GM21381 (cell line): ENCODE results near the gene KLHL36.

Experiments used
- ATAC-seq: cut with Tn5 transposase; IDR thresholded peaks from one replicate; pipeline ENCODE4 v1.9.1; 2021; ENCODE audit warnings: mild to moderate bottlenecking, moderate library complexity; ENCODE audit not compliant: unreplicated experiment

KLHL36 gene

GRCh38 chr16:84647828-84648594 lies at the start of gene KLHL36:
Gene KLHL36, plus strand, starts transcription at chr16:84648511. Its CDS starts 2,357 bp downstream, at chr16:84650868.
- ATAC-seq = peak; percentile 81

GRCh38 chr16:84599521-84600202 lies 48.6 kb upstream of the KLHL36 start:
- no peak for ATAC-seq

- peak; percentile 70 for ATAC-seq
Observed at GRCh38 chr16:84600343-84601229, 47.7 kb upstream of the KLHL36 start.

GRCh38 chr16:84603140-84603816 lies 45.0 kb upstream of the KLHL36 start:
- ATAC-seq = no peak

GRCh38 chr16:84603940-84604339 lies 44.4 kb upstream of the KLHL36 start:
- no peak for ATAC-seq

GRCh38 chr16:84604477-84605013 lies 43.8 kb upstream of the KLHL36 start:
- no peak for ATAC-seq

- no peak for ATAC-seq
Observed at GRCh38 chr16:84605339-84605848, 42.9 kb upstream of the KLHL36 start.

- no peak for ATAC-seq
Observed at GRCh38 chr16:84606081-84606875, 42.0 kb upstream of the KLHL36 start.

- no peak for ATAC-seq
Observed at GRCh38 chr16:84607061-84607460, 41.2 kb upstream of the KLHL36 start.

GRCh38 chr16:84607694-84608093 lies 40.6 kb upstream of the KLHL36 start:
- peak; percentile 56 for ATAC-seq

- ATAC-seq = no peak
Observed at GRCh38 chr16:84608282-84608681, 40.0 kb upstream of the KLHL36 start.

GRCh38 chr16:84609563-84610177 lies 38.6 kb upstream of the KLHL36 start:
- no peak for ATAC-seq

GRCh38 chr16:84610376-84610775 lies 37.9 kb upstream of the KLHL36 start:
- ATAC-seq = no peak

GRCh38 chr16:84611041-84611440 lies 37.3 kb upstream of the KLHL36 start:
- ATAC-seq = no peak

- no peak for ATAC-seq
Observed at GRCh38 chr16:84612686-84613085, 35.6 kb upstream of the KLHL36 start.

GRCh38 chr16:84613408-84614072 lies 34.8 kb upstream of the KLHL36 start:
- ATAC-seq = no peak

- no peak for ATAC-seq
Observed at GRCh38 chr16:84614073-84614459, 34.2 kb upstream of the KLHL36 start.

GRCh38 chr16:84614623-84614967 lies 33.7 kb upstream of the KLHL36 start:
- no peak for ATAC-seq
